ENCODE results near the gene PLA2G12A. TPM values are rescaled to one million over a fixed set of nuclear protein-coding genes. Genes with fewer than 3 reads are reported as not detected.

Gene PLA2G12A
- total and polyA plus RNA-seq, 2 donors (not counting 1 experiment from before 2014, with no cell fraction given), result 15.9 to 18.0 TPM

- Histone ChIP-seq H3K27ac (ENCODE audit: insufficient read depth, low read length) (no peak overlapping the region), H3K4me2 (ENCODE audit: extremely low read depth, insufficient read depth, low read length) (no peak overlapping the region), H3K9me3 (ENCODE audit: control insufficient read depth, insufficient read depth, low read depth, low read length) (no peaks in the 10 kb centered on the region), H2AFZ (ENCODE audit: low read length) (no peak overlapping the region), H3K27me3 (ENCODE audit: control insufficient read depth, insufficient read depth, low read length) (no peaks in the 10 kb centered on the region), H3K4me3 (replicated peaks in 1 of 4; ENCODE audit: control extremely low read depth in 1 of 4, insufficient read depth in 1 of 4, low read depth in 3 of 4, low read length in 4 of 4) (no peak overlapping the region), H3K36me3 (ENCODE audit: control insufficient read depth, insufficient read depth, low read length) (peaks cover 7% of the 10 kb centered on the region), H3K9ac (ENCODE audit: insufficient read depth, low read length) (no peak overlapping the region), H3K79me2 (ENCODE audit: control insufficient read depth, insufficient read depth, low read length) (no peaks in the 10 kb centered on the region), H3K4me1 (ENCODE audit: control insufficient read depth, extremely low read depth, insufficient read depth, low read length) (no peaks in the 10 kb centered on the region), H4K20me1 (ENCODE audit: control insufficient read depth, extremely low read depth, insufficient read depth, low read length) (no peaks in the 10 kb centered on the region)
- DNase-seq (ENCODE audit: low read depth in 2 of 2), result no peak
- TF ChIP-seq, protein P1, sequence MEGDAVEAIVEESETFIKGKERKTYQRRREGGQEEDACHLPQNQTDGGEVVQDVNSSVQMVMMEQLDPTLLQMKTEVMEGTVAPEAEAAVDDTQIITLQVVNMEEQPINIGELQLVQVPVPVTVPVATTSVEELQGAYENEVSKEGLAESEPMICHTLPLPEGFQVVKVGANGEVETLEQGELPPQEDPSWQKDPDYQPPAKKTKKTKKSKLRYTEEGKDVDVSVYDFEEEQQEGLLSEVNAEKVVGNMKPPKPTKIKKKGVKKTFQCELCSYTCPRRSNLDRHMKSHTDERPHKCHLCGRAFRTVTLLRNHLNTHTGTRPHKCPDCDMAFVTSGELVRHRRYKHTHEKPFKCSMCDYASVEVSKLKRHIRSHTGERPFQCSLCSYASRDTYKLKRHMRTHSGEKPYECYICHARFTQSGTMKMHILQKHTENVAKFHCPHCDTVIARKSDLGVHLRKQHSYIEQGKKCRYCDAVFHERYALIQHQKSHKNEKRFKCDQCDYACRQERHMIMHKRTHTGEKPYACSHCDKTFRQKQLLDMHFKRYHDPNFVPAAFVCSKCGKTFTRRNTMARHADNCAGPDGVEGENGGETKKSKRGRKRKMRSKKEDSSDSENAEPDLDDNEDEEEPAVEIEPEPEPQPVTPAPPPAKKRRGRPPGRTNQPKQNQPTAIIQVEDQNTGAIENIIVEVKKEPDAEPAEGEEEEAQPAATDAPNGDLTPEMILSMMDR (conservative IDR thresholded peaks at IDR 0.05 in 1 of 2, IDR thresholded peaks at IDR 0.05 in 1 of 2; ENCODE audit: low read depth in 1 of 2, low read length in 2 of 2), result no peak
- no peak for TF ChIP-seq EZH2 (IDR thresholded peaks at IDR 0.05; ENCODE audit: low read length, missing control alignments)
Observed at GRCh38 chr4:109691411-109691920, 38.4 kb downstream of the PLA2G12A start.

GRCh38 chr4:109690690-109691410, 39.0 kb downstream of the PLA2G12A start:
- Histone ChIP-seq H3K4me3 (replicated peaks in 1 of 4; ENCODE audit: control extremely low read depth in 1 of 4, insufficient read depth in 1 of 4, low read depth in 3 of 4, low read length in 4 of 4) (no peak overlapping the region), H3K79me2 (ENCODE audit: control insufficient read depth, insufficient read depth, low read length) (no peaks in the 10 kb centered on the region), H3K9me3 (ENCODE audit: control insufficient read depth, insufficient read depth, low read depth, low read length) (no peaks in the 10 kb centered on the region), H3K9ac (ENCODE audit: insufficient read depth, low read length) (no peak overlapping the region), H2AFZ (ENCODE audit: low read length) (no peak overlapping the region), H3K4me2 (ENCODE audit: extremely low read depth, insufficient read depth, low read length) (no peak overlapping the region), H3K27ac (ENCODE audit: insufficient read depth, low read length) (no peak overlapping the region), H4K20me1 (ENCODE audit: control insufficient read depth, extremely low read depth, insufficient read depth, low read length) (no peaks in the 10 kb centered on the region), H3K4me1 (ENCODE audit: control insufficient read depth, extremely low read depth, insufficient read depth, low read length) (no peaks in the 10 kb centered on the region), H3K27me3 (ENCODE audit: control insufficient read depth, insufficient read depth, low read length) (no peaks in the 10 kb centered on the region), H3K36me3 (ENCODE audit: control insufficient read depth, insufficient read depth, low read length) (peaks cover 7% of the 10 kb centered on the region)
- no peak for DNase-seq (ENCODE audit: low read depth in 2 of 2)
- TF ChIP-seq, protein P1 (conservative IDR thresholded peaks at IDR 0.05 in 1 of 2, IDR thresholded peaks at IDR 0.05 in 1 of 2; ENCODE audit: low read depth in 1 of 2, low read length in 2 of 2), result no peak
- no peak for TF ChIP-seq EZH2 (IDR thresholded peaks at IDR 0.05; ENCODE audit: low read length, missing control alignments)

DNA sequence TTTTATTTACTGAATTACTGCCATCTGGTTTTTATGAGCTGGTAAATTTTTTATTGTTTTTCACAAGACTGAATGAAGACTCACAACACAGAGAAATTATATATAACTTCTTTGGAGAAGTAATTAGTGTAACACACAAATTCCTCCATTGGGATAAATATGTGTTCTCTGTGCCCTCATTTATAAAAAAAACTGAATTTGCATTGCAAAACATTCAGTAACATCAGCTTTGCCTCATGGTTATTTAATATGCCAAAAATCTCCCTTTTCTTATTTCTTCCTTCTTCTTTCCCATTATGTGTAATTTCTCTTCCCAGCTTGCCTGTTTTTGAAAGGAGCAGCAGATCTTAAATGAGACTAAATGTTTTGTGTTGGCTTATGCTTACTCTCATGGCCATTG, 45.1 kb downstream of the PLA2G12A start:
- H3K4me2 ChIP-seq (ENCODE audit: extremely low read depth, insufficient read depth, low read length), result no peak overlapping the region
- no peaks in the 10 kb centered on the region for H3K9me3 ChIP-seq (ENCODE audit: control insufficient read depth, insufficient read depth, low read depth, low read length)
- no peaks in the 10 kb centered on the region for H4K20me1 ChIP-seq (ENCODE audit: control insufficient read depth, extremely low read depth, insufficient read depth, low read length)
- no peak for DNase-seq (ENCODE audit: low read depth in 2 of 2)
- H3K27me3 ChIP-seq (ENCODE audit: control insufficient read depth, insufficient read depth, low read length), result no peaks in the 10 kb centered on the region
- no peaks in the 10 kb centered on the region for H3K36me3 ChIP-seq (ENCODE audit: control insufficient read depth, insufficient read depth, low read length)
- no peak for TF ChIP-seq EZH2 (IDR thresholded peaks at IDR 0.05; ENCODE audit: low read length, missing control alignments)
- TF ChIP-seq, protein P1 (conservative IDR thresholded peaks at IDR 0.05 in 1 of 2, IDR thresholded peaks at IDR 0.05 in 1 of 2; ENCODE audit: low read depth in 1 of 2, low read length in 2 of 2), result no peak
- H3K4me3 ChIP-seq (replicated peaks in 1 of 4; ENCODE audit: control extremely low read depth in 1 of 4, insufficient read depth in 1 of 4, low read depth in 3 of 4, low read length in 4 of 4), result no peak overlapping the region
- H3K4me1 ChIP-seq (ENCODE audit: control insufficient read depth, extremely low read depth, insufficient read depth, low read length), result no peaks in the 10 kb centered on the region
- no peak overlapping the region for H3K27ac ChIP-seq (ENCODE audit: insufficient read depth, low read length)
- no peak overlapping the region for H2AFZ ChIP-seq (ENCODE audit: low read length)
- no peak overlapping the region for H3K9ac ChIP-seq (ENCODE audit: insufficient read depth, low read length)
- H3K79me2 ChIP-seq (ENCODE audit: control insufficient read depth, insufficient read depth, low read length), result no peaks in the 10 kb centered on the region

Measured in fibroblast of lung (primary cell).